ENCODE data around the gene RRP1. TPM values are rescaled to one million over a fixed set of nuclear protein-coding genes. Genes with fewer than 3 reads are reported as not detected.
A peak's percentile ranks its signal among the peaks of the same experiment; 100 is the strongest.

Gene RRP1
- total and polyA plus RNA-seq, 2 of the 13 experiments (the other 11 are each of a cell fraction or from before 2014, with no cell fraction given): 20.1 to 35.1 TPM

GRCh38 chr21:43783098-43783700 is 6.2 kb upstream of the RRP1 start (continued):
- TF ChIP-seq ZNF331 (CRISPR knock-in tag; IDR thresholded peaks at IDR 0.05) (peak; percentile 91), ZNF510 (CRISPR knock-in tag; IDR thresholded peaks at IDR 0.05; ENCODE audit: low read depth) (no peak), ZNF407 (CRISPR knock-in tag; IDR thresholded peaks at IDR 0.05; ENCODE audit: not compliant biosample characterization) (peak; percentile 27), PAF1 (CRISPR knock-in tag; IDR thresholded peaks at IDR 0.05) (no peak), ZNF615 (CRISPR knock-in tag; IDR thresholded peaks at IDR 0.05; ENCODE audit: borderline replicate concordance) (no peak), ZNF550 (CRISPR knock-in tag; IDR thresholded peaks at IDR 0.05; ENCODE audit: borderline replicate concordance) (0 out of 2 replicates have a peak, but pooled peaks have one; percentile 45), ZNF260 (CRISPR knock-in tag; IDR thresholded peaks at IDR 0.05; ENCODE audit: borderline replicate concordance, low read depth) (no peak), BRCA1 (CRISPR knock-in tag; IDR thresholded peaks at IDR 0.05) (no peak), PRDM10 (CRISPR knock-in tag; IDR thresholded peaks at IDR 0.05; ENCODE audit: low read depth) (peak; percentile 83; the same call in 1 of the 2 replicates), RBM39 (IDR thresholded peaks at IDR 0.05; ENCODE audit: low read depth, low read length, poor library complexity, severe bottlenecking) (no peak), HNRNPK (IDR thresholded peaks at IDR 0.05; ENCODE audit: low read depth, low read length, poor library complexity, severe bottlenecking) (no peak), ZFP36L1 (CRISPR knock-in tag; IDR thresholded peaks at IDR 0.05) (no peak), ZNF282 (IDR thresholded peaks at IDR 0.05; ENCODE audit: partially characterized antibody) (no peak)
- TF ChIP-seq, protein P1, sequence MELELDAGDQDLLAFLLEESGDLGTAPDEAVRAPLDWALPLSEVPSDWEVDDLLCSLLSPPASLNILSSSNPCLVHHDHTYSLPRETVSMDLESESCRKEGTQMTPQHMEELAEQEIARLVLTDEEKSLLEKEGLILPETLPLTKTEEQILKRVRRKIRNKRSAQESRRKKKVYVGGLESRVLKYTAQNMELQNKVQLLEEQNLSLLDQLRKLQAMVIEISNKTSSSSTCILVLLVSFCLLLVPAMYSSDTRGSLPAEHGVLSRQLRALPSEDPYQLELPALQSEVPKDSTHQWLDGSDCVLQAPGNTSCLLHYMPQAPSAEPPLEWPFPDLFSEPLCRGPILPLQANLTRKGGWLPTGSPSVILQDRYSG (CRISPR knock-in tag; IDR thresholded peaks at IDR 0.05): no peak
